ENCODE results near the gene KLHDC7B.
"Not testable (repeated sequence)": the region's sequence is repeated elsewhere in the genome, so short reads cannot be mapped to it uniquely, and the experiment has no call there.

Gene KLHDC7B

DNA sequence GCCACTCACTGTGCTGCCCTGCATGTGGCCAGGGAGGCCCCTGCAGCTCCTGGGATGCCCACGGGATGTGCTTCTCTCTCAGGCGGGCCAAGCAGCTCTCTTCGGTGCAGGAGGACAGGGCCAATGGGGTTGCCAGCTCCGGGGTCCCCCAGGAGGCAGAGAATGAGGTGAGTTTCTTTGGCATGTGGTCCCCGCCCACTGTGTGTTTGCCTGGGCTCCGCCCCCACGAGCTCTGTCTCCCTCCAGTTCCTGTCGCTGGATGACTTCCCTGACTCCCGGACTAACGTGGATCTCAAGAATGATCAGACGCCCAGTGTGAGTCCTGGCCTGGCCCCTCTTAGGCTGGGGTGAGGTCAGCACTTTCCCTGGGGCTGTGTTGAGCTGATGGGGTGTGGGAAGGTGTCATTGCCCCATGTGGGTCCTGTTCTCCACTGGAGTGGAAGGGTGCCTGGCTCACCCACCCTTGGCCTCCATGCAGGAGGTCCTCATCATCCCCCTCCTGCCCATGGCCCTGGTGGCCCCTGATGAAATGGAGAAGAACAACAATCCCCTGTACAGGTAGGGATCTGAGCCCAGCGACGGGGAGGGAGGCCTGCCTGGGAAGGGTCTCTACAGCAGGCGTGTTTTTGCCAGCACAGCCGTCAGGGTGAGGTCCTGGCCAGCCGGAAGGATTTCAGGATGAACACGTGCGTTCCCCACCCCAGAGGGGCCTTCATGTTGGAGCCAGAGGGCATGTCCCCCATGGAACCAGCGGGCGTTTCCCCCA, 28.0 kb upstream of the KLHDC7B start:
- DNase-seq: no peak

DNA sequence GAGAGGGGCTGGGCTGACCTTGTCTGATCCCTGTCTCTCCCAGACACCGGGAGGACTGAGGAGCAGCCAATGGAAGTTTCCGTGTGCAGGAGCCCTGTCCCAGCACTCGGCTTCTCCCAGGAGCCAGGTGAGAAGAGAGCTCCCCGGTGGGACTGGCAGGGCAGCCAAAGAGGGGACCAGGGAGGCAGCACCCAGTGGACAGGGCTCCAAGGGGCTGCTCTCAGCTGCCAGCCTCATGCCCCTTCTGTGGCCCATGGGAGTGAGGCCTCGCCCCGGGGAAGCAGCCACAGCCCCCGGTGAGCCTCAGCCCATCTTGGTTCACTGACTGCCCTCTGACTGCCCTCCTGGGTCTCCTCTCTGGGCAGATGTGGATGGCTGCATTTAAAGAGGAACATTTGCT, 27.1 kb upstream of the KLHDC7B start:
- DNase-seq: no peak

DNA sequence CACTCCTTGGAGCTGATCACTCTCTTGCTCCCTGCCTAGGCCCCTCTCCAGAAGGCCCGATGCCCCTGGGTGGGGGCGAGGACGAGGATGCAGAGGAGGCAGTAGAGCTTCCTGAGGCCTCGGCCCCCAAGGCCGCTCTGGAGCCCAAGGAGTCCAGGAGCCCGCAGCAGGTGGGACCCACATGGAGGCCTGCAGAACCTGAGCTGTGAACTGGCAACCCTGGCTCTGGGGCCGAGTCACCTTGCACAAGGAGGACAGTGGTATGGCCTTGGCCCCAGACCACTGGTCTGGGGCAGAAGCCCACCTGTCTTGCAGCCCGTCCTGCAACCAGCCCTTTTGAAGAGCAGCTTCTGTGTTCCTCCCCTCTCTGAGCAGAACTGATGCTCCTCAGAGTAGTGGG, 26.5 kb upstream of the KLHDC7B start:
- DNase-seq: no peak

DNA sequence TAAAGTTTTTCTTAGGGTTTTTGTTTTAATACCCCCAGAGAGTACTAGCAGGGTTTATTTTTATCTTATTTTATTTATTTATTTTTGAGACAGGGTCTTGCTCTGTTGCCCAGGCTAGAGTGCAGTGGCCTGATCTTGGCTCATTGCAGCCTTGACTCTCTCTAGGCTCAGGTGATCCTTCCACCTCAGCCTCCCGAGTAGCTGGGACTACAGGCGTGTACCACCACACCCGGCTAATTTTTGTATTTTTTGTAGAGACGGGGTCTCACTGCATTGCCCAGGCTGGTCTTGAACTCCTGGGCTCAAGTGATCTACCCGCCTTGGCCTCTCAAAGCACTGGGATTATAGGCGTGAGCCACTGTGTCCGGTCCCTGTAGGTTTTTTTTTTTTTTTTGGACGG, 25.5 kb upstream of the KLHDC7B start:
- DNase-seq: not testable (repeated sequence)

DNA sequence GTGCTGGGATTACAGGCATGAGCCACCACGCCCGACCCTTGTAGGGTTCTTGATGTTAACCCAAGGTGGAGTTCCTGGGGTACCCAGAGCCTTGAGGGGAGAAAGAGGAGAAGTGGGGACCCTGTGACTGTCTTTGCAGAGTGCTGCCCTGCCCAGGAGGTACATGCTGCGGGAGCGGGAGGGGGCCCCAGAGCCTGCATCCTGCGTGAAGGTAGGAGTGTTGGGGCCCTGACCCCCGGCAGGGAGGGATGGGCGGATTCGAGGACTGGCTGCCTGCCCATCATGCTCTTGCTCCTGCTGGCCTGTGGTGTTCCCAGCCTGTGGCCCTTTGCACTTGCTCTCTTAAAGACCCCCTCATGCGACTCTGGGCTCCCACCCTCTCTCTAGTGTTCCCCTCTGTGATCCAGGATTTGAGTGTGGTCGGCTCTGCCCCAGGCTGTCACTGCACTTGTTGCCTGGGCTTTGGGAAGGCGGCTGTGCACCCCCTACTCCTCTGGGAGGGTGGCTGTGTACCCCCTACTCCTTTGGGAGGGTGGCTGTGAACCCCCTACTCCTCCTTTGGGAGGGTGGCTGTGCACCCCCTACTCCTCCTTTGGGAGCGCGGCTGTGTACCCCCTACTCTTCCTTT, 24.8 kb upstream of the KLHDC7B start:
- no peak for DNase-seq

DNA sequence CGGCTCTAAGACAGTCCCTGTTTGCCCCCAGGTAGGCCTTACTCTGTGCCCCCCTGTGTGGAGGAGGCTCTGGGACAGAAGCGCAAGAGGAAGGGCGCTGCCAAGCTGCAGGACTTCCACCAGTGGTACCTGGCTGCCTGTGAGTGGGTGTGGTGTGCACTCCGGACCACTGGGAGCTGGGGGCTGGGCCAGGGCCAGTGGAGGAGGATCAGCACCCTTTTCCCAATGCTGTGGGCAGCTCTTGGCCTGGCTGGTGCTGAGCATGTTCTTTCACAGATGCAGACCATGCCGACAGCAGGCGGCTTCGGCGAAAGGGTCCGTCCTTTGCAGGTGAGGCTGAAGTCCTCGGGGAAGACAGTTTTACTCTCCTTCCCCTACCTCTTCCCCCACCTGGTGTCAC, 24.0 kb upstream of the KLHDC7B start:
- DNase-seq: no peak

DNA sequence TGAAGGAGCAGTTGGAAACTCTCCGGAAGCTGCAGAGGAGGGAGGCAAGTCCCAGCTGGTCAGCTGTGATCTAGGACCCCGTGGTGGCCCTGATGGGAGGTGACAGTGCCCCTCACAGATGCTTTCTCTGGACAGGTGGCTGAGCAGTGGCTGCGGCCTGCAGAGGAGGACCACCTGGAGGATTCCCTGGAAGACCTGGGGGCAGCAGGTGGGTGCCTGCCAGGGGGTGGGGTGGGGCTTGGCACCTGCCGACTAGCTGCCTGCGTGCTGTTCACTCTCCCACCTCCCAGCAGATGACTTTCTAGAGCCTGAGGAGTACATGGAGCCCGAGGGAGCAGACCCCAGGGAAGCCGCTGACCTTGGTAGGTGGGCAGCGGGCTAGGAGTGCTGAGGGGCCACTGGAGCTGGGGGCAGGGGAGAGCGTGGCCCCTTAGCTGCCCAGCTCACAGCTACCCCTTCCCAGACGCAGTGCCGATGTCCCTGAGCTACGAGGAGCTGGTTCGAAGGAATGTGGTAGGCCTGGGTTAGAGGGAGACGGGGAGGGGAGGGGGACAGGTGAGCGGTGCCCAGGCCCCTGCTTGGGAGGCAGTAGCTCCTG, 23.4 kb upstream of the KLHDC7B start:
- DNase-seq: no peak

DNA sequence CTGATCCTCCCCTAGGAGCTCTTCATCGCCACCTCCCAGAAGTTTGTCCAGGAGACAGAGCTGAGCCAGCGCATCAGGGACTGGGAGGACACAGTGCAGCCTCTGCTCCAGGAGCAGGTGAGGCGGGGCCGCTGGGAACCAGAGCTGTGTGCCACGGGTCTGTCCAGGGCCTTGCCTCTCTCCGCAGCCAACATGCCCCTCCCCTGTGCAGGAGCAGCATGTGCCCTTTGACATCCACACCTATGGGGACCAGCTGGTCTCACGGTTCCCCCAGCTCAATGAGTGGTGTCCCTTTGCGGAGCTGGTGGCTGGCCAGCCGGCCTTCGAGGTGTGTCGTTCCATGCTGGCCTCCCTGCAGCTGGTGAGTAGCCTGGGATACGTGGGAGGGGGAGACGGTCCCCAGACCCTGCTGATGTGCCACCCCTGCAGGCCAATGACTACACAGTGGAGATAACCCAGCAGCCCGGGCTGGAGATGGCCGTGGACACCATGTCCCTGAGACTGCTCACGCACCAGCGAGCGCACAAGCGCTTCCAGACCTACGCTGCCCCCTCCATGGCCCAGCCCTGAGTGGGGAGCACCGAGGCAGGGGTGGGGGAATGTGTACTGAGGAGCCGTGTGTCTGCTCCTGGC, 22.8 kb upstream of the KLHDC7B start:
- no peak for DNase-seq

DNA sequence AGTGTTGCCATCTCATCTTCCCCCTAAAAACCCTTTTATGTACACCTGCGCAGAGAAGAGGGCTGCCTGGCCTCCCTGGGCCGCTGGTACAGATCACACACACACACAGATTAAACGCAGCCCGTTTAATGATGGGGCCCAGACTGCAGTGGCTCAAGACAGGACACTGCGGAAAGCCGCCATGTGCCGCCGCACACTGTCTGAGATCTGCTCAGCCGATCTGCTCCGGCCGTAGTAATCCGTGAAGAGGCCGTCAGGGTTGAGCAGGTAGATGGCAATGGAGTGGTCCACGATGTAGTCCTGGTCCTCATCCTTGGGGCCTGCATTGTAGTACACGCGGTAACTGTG, 22.3 kb upstream of the KLHDC7B start:
- no peak for DNase-seq

DNA sequence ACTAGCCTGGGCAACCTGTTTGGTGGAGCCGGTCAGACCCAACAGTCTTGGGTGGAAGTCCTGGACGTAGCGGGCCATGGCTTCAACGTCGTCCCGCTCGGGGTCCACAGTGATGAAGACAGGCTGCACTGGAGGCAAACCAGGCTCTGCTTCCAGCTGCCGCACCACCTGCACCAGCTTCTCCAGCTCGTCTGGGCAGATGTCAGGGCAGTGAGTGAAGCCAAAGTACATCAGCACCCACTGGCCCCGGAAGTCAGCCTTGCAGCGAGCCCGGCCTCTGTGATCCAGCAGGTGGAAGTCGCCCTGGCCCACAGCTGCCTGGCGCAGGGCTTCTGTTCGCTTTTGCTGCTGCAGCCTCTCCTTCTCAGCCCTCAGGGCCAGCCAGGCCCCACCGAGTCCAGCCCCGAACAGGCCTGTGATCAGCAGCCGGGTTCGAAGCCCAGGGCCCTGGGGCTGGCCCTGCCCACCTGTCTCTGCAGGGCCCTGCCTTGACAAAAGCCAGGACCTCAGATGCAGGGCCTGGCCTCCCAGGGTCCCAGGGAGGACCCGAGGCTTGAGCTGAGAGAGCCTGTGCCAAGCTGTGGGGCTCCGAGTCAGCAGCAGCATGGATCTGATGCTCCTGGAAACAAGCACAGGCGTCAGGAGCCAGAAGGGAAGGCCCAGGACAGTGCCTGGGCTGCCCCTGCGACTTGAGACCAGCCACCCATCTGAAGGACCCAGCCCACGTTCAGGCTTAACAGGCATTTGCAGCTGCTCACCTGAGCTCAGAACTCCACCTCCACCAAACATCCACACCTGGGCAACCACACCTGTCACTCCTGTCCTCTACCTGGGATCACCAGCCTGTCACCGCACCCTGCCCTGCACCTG, 21.7 kb upstream of the KLHDC7B start:
- DNase-seq: no peak

DNA sequence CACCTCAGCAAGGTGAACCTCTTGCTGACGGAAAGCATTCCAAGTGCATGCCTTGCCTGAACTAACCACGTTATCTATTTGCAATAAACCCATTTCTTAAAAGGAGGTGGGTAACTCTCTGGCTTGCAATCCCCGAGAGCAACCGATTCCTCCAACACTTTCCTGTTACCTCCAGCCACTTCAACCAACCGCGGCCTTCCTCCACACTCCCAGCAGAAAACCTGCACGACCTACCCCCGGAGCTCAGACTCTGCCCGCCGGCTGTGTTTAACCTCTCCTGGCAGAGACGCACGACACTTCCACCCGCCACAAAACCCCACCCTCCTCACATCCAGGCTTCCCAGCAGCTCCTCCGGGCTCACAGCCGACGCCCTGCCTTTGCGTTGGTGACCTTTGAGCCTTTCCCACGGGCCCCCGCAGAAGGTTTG, 21.0 kb upstream of the KLHDC7B start:
- no peak for DNase-seq

DNA sequence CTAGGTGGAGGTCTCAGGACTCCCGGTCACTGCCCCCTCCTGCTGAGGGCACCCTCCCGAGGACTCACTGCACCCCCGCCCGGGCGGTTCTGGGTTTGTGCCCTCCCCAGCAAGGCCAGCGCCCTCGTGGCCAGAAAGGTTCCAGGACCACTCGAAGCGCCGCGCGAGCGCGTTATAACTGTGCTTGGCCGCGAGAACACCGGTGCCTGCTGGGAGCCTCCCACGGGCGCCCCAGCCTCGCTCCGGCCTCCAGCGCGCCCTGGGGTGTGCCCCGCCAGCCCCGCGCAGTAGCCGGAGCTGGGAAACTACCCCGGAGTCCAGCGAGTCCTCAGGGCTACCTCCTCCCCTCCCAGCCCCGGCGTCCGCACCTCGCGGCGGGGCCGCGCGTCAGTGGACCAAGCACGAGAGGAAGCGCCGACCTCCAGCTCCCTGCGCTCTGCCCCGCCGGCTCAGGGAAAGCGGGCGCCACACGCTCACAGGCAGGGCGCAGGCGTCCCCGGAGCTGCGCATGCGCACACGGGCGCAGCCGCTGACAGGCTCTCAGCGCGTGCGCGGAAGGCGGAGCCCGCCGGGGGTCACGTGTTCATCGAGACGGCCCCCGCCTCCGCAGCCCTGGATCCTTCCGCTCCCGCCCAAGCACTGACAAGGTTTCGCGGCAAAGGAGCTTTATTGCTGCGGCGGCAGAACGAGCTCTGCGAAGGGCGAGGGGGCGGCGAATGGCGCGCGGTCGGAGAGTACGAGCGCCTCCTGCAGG, 20.4 kb upstream of the KLHDC7B start, which contains the start of gene SCO2:
Gene SCO2, minus strand, starts transcription at position 495 of the 754 bp plus-strand sequence. CDS start 1,187 bp downstream, outside the sequence.
- DNase-seq: peak; percentile 41

DNA sequence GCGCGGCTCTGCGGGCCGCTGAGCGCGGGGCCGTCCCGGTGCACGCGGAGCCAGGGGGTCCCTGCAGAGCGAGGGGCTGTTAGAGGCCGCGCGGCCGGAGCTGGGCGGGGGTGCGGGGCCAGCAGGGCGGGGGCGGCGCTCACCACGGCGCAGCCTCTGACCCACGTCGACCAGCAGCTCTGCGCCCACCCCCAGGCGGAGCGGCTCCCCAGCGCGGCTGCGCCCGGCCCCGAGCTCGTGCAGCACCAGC, 19.9 kb upstream of the KLHDC7B start:
- DNase-seq: no peak

DNA sequence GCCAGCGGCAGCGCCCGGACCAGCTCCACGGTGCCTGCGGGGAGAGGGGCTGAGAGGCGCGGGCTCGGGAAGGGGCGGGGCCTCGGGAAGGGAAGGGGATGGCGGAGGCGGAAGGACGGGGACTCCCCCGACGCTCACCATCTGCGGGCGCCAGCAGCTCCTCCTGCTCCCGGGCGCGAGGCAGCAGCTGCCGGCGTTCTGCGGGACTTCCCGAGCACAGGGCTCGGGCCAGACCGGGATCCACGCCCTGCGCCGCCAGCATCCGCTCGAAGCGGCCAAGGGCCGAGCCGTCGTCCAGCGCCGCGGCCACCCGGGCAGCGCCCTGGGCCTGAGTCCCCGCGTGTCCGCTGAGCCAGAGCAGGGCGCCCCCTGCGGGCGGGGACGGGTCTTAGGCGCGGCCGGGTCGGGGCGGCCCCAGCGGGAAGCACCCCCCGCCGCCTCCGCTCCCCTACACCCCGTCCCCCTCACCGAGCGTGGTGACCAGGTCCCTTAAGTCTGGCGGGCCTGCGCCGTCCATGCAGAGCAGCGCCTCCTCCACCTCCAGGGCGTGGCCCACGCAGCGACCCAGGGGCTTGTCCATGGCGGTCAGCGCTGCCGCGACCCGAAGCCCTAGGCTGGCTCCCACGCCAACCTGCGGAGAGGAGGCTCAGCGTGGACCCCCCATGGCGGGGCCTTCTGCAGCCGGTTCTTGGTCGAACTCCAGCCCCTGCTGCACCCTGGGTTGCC, 19.4 kb upstream of the KLHDC7B start:
- DNase-seq: no peak

DNA sequence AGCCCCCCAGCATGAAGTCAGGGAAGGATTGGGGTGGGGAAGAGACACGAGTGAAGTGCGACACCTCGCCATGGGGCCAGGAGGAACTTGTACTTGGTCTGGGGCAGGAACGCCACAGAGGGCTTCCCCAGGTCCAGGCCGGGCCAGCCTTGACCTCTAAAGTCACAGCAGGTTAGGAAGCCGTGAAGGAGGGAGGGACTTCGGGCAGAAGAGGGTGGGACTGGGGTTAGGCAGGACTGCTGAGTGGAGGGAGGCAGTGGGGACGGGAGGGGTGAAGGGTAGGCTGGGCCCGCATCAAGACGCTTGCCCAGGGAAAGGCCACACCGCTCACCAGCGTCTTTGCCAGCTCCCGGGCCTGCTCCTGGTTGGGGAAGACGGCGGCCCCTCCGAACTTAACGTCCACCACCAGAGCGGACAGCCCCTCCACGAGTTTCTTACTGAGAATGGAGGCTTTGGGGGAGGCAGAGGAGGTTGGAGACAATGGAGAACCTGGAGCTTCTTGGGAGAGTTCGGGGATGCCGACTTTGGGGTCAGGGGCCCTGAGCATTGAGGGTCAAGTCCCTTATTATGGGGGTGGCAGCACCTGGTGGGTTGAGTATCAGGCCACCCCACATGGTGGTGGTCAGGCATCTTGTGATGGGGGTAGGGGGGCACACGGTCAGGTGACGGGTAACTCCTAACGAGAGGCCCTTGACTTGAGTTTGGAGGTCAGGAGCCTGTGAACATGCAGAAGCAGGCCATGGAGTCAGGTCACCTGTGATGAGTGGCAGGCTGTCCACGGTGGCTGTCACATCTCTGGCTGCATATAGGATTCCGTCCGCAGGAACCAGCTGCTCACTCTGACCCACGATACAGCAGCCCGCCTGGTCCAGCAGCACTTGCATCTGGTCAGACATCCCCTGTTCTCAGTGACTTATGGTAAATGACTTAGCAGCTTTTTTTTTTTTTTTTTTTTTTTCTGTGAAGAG, 18.6 kb upstream of the KLHDC7B start:
- DNase-seq: no peak

DNA sequence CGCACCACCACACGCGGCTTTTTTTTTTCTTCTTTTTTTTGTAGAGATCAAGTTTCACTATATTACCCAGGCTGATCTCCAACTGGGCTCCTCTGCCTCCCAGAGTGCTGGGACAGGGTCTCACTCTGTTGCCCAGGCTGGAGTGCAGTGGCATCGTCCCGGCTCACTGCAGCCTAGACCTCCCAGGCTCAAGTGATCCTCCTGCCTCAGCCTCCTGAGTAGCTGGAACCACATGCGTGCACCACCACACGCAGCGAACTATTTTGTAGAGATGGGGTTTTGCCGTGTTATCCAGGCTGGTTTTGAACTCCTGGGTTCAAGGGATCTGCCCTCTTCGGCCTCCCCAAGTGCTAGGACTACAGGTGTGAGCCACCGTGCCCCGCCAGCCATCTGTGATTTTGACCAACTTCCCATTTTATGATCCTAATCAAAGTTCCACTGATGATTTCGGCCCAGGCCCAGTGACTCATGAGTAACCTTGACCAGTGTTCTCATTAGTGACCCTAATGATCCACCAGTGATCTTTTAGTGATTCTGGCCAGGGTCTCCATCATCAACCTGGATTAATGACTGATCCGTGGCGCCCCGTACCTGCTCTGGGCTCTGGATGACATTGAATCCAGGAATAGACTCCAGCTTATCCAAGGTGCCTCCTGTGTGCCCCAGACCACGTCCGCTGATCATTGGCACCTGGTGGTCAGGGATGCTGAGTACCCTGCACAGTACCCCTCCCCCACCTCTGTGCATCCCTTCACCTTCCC, 17.6 kb upstream of the KLHDC7B start:
- DNase-seq: no peak

DNA sequence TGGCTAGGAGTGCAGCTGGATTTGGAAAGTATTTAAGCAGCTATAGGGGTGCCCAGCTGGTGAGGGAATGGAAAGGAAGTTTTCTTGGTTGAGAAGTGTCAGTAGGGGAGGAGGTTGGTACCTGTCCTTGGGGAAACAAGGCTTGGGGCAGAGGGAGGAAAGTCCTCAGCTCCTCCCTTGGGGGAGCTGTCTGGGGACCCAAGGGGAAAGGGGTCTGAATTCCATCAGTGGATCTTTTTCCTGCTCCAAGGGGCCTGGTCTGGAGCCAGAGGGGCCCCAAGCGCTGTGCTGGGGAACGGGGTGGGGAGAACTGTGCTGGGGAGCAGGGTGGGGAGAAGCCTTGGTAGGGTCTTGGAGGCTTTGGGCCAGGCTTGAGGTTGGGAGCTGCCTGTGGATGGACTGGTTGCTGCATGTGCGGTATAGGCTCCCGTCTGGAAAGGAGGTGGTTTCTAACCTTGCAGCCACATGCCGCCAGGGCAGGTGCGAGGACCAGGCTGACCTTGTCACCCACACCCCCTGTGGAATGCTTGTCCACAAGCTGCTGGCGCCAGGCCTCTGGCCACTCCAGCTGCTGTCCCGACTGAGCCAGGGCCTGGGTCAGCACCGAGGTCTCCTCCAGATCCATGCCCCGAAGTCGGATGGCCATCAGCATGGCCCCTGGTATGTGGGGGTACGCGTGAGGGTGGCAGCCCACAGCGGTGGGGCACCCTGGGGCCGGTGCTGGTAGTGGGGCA, 16.9 kb upstream of the KLHDC7B start:
- DNase-seq: no peak

DNA sequence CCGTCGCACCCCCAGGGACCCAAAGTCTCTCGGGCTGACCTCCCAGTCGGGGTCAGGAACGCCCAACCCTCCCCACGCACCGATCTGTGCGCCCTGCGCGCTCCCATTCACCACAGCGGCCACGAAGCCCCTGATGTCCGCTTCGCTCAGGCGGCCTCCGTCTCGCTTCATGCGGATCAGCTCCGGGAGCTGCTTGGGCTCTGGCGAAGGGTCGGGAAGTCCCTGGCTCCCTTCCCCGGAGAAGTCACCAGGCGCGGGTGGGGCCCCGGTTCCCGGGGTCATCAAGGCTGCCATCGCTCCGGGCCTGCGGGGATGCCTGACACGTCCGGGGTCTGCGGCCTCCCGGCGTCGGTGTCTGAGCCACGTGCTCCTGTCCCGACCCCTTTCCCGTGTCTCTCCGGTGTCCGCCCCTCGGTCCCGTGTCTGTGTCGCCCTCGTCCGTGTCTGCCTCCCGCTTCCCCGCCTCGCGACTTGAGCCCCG, 16.2 kb upstream of the KLHDC7B start:
- DNase-seq: no peak
